GM20000 (cell line): ENCODE results near the gene PDZRN4.

Experiments
- DNase-seq: peaks from one replicate; pipeline ENCODE4 v3.0.0; 2012; ENCODE audit warnings: low spot score
- CTCF ChIP-seq: IDR thresholded peaks from 2 replicates; pipeline ENCODE4 v1.5.1; 2012; ENCODE audit warnings: mild to moderate bottlenecking, control low read depth; ENCODE audit errors: extremely low read depth, missing control alignments

Gene PDZRN4

GRCh38 chr12:41510470-41510869, 322.4 kb downstream of the PDZRN4 start:
- no peak for DNase-seq
- no peak for TF ChIP-seq CTCF

GRCh38 chr12:41511247-41511646, 323.1 kb downstream of the PDZRN4 start:
- TF ChIP-seq CTCF = no peak
- DNase-seq = no peak

- no peak for DNase-seq
These were observed 324.4 kb downstream of the PDZRN4 start for GRCh38 chr12:41512497-41512896.

GRCh38 chr12:41514021-41514777, 326.1 kb downstream of the PDZRN4 start:
- no peak for TF ChIP-seq CTCF
- no peak for DNase-seq

More at GRCh38 chr12:41512497-41512896, 324.4 kb downstream of the PDZRN4 start:
- no peak for TF ChIP-seq CTCF

GRCh38 chr12:41514907-41515306, 326.8 kb downstream of the PDZRN4 start:
- no peak for DNase-seq
- TF ChIP-seq CTCF = no peak

GRCh38 chr12:41515953-41516352, 327.8 kb downstream of the PDZRN4 start:
- TF ChIP-seq CTCF = no peak
- no peak for DNase-seq

GRCh38 chr12:41520869-41521268, 332.7 kb downstream of the PDZRN4 start:
- no peak for TF ChIP-seq CTCF
- DNase-seq = no peak
